Heart left ventricle (tissue), 13 donors: ENCODE measurements around the gene BCKDHB.

Experiments used
- CTCF ChIP-seq, 12 donors: fragments of 200-600 bp; sonication (generic) in 4 of 12; IDR thresholded peaks; one replicate each; pipeline versions ENCODE4 v1.5.0 to v1.8.0; 2018 to 2022; ENCODE audit warnings: antibody characterized with exemption in 12 of 12, mild to moderate bottlenecking in 5 of 12
- POLR2A ChIP-seq, 2 donors: fragments of 450-650 bp; IDR thresholded peaks; one replicate each; pipeline ENCODE4 v1.6.1; 2017; ENCODE audit warnings: antibody characterized with exemption in 2 of 2, mild to moderate bottlenecking in 2 of 2, moderate library complexity in 2 of 2
- donor health status: ischemic (EF 13 %, LVEDD 7.1; RV severe dilation, severe dysfunction).
- donor health status: DM: no; HTN: yes; CAD: no.
- donor health status: DM: no; HTN: no; CAD: no.
- donor health status: ischemic (EF 25% LVEDD 6.9; RV normal size, moderate dysfunction).
- donor health status: ischemic (EF 25% LVEDD 5.7; RV mildly dilated, moderate dysfunction).
- donor health status: ischemic (EF 35%, LVEDD 5.7; RV mildly dilated, moderate dysfunction).
- donor health status: nonischemic (EF 11% LVEDD 7.7; RV severe dilation, severe dysfunction).
- donor health status: DM: yes; HTN: yes; CAD: no.
- donor health status: PGD.
- donor health status: ischemic (EF 29% LVEDD 5.4; RV normal size, mild dysfunction).
- donor health status: nonischemic (EF 23%, LVEDD 6.1; RV moderate dilation, normal function).

GRCh38 chr6:80357081-80357480 is 250.6 kb downstream of the BCKDHB start:
- TF ChIP-seq POLR2A (IDR thresholded peaks at IDR 0.05) (no peak), CTCF (IDR thresholded peaks at IDR 0.05) (no peak)
